Peyer's patch (tissue), 4 donors: ENCODE measurements around the gene IL10RB. TPM values are rescaled to one million over a fixed set of nuclear protein-coding genes. Genes with fewer than 3 reads are reported as not detected.

Source experiments
- DNase-seq, 3 donors: peaks; one replicate each; pipeline ENCODE4 v3.0.0-alpha.2; 2017 to 2019
- H3K27ac ChIP-seq, 4 donors: fragments of 200-600 bp; sonication (generic); one replicate each; pipeline ENCODE4 v1.5.1; 2016 to 2019
- H3K27me3 ChIP-seq, 2 donors: fragments of 200-600 bp; sonication (generic); one replicate each; pipeline ENCODE4 v1.5.1; 2019
- H3K36me3 ChIP-seq, 3 donors: fragments of 200-600 bp; sonication (generic); one replicate each; pipeline ENCODE4 v1.5.1; 2016 to 2019
- H3K4me1 ChIP-seq, 4 donors: fragments of 200-600 bp; sonication (generic); one replicate each; pipeline ENCODE4 v1.5.1; 2016 to 2019
- H3K4me3 ChIP-seq, 4 donors: fragments of 200-600 bp; sonication (generic); 1 replicate in 3 of 4; 2 replicates in 1 of 4; pipeline ENCODE4 v1.5.1; 2016 to 2019; ENCODE audit warnings: mild to moderate bottlenecking in 1 of 4
- H3K9me3 ChIP-seq, 4 donors: fragments of 200-600 bp; sonication (generic); one replicate each; pipeline ENCODE4 v1.5.1; 2016 to 2019; ENCODE audit warnings: mild to moderate bottlenecking in 1 of 4
- CTCF ChIP-seq, 6 experiments: fragments of 450-650 bp in 4 of 6; fragments of 200-600 bp in 2 of 6; sonication (generic) in 1 of 6; IDR thresholded peaks; one replicate each; pipeline ENCODE4 v1.5.1; 2017 to 2019; ENCODE audit warnings: antibody characterized with exemption in 6 of 6, mild to moderate bottlenecking in 3 of 6, moderate library complexity in 1 of 6
- POLR2A ChIP-seq, 2 donors: fragments of 450-650 bp; IDR thresholded peaks; one replicate each; pipeline ENCODE4 v1.5.1; 2017; ENCODE audit warnings: antibody characterized with exemption in 2 of 2, mild to moderate bottlenecking in 2 of 2, moderate library complexity in 2 of 2
- total RNA-seq, 4 donors: library from RNA; depleted of rRNA; stranded (reverse); fragments of >200 nt; gene quantifications; one replicate each; pipeline ENCODE4 v1.1.0, GENCODE V29; 2016

IL10RB gene
- total RNA-seq, 4 donors from 2014 or later: 6.6 to 95.6 (median 74.0) TPM

DNA sequence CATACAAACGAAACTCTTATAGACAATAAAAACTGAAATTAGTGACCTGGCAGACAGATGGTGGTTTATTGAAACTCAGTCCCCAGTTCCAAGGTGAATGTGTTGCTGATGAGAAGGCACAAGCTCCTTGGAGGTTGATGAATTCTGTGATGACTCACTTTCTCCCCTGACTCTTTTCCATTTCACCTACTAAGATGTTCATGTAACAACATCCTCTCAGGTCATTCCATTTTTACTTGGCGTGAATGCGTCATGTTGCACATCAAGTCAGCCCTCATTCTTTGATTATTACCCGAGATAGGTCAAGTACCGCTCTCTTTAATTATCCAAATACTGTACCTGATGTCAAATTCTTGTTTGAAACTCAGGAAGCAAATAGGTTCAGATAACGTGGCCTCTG is 10.1 kb upstream of the IL10RB start:
- Histone ChIP-seq H3K4me1 (peaks cover 0 to 6% (median 0%) of the 10 kb centered on the region in 4 donors), H3K9me3 (no peaks in the 10 kb centered on the region), H3K4me3 (no peak overlapping the region), H3K27ac (no peak overlapping the region), H3K36me3 (peaks cover 0 to 80% (median 0%) of the 10 kb centered on the region in 3 donors), H3K27me3 (no peaks in the 10 kb centered on the region)
- TF ChIP-seq POLR2A (IDR thresholded peaks at IDR 0.05): no peak
- no peak for TF ChIP-seq CTCF (IDR thresholded peaks at IDR 0.05)
- no peak for DNase-seq

DNA sequence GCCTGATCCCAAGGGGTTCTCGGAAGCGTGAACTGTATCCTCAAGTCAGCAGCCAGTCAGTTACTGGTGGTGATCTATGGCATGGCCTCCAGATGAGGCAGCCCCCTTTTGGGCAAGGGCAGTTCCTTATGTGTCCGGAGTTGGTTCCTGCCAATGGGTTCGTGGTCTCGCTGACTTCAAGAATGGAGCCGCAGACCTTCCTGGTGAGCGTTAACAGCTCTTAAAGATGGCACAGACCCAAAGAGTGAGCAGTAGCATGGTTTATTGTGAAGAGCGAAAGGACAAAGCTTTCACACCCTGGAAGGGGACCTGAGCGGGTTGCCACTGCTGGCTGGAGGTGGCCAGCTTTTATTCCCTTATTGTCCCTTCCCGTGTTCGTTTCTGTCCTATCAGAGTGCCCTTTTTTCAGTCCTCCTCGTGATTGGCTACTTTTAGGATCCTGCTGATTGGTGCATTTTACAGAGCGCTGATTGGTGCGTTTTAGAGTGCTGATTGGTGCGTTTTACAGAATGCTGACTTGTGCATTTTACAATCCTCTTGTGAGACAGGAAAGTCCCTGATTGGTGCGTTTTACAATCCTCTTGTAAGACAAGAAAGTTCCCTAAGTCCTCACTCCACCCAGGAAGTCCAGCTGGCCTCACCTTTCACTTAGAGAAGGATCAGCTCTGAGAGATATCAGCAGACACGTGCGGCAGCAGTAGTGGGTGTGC is 8.9 kb upstream of the IL10RB start:
- Histone ChIP-seq H3K27me3 (no peaks in the 10 kb centered on the region), H3K4me3 (no peak overlapping the region), H3K27ac (no peak overlapping the region), H3K9me3 (no peaks in the 10 kb centered on the region), H3K4me1 (peaks cover 0 to 6% (median 2%) of the 10 kb centered on the region in 4 donors), H3K36me3 (peaks cover 0 to 68% (median 0%) of the 10 kb centered on the region in 3 donors)
- DNase-seq: no peak
- TF ChIP-seq POLR2A (IDR thresholded peaks at IDR 0.05) (no peak), CTCF (IDR thresholded peaks at IDR 0.05) (no peak)

GRCh38 chr21:33258475-33258874 is 7.7 kb upstream of the IL10RB start:
- Histone ChIP-seq H3K36me3 (peaks cover 0 to 60% (median 0%) of the 10 kb centered on the region in 3 donors), H3K27me3 (no peaks in the 10 kb centered on the region), H3K4me3 (no peak overlapping the region), H3K9me3 (no peaks in the 10 kb centered on the region), H3K27ac (no peak overlapping the region), H3K4me1 (peaks cover 0 to 6% (median 2%) of the 10 kb centered on the region in 4 donors)
- TF ChIP-seq CTCF (IDR thresholded peaks at IDR 0.05) (no peak), POLR2A (IDR thresholded peaks at IDR 0.05) (no peak)
- no peak for DNase-seq

DNA sequence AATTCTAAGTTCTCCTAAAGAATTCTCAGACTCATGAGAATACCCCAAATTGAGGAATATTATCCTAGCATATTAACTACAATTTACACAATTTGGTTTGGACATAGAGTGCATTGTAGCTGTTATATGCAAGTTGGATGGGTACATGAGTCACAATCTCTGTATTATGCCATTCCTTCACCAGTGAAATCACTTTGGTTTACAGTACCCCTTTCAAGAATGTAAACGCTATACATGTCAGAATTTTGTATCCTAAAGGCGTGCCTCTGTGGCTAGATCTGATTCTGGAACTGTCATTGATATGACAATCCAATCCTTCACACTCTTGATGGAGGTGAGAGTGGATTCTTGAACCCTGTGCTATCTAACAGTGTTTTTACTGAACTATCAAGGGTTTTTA is 6.7 kb upstream of the IL10RB start:
- Histone ChIP-seq H3K27ac (no peak overlapping the region), H3K4me3 (no peak overlapping the region), H3K4me1 (peaks cover 0 to 6% (median 2%) of the 10 kb centered on the region in 4 donors), H3K9me3 (no peaks in the 10 kb centered on the region), H3K36me3 (peaks cover 0 to 51% (median 0%) of the 10 kb centered on the region in 3 donors), H3K27me3 (no peaks in the 10 kb centered on the region)
- TF ChIP-seq POLR2A (IDR thresholded peaks at IDR 0.05): no peak
- TF ChIP-seq CTCF (IDR thresholded peaks at IDR 0.05): no peak
- no peak for DNase-seq

- no peak for TF ChIP-seq CTCF (IDR thresholded peaks at IDR 0.05)
- no peak for TF ChIP-seq POLR2A (IDR thresholded peaks at IDR 0.05)
- Histone ChIP-seq H3K9me3 (no peaks in the 10 kb centered on the region), H3K4me3 (no peak overlapping the region), H3K27ac (peak overlapping the region in 1 of 4 donors; percentile 31), H3K36me3 (peaks cover 0 to 46% (median 0%) of the 10 kb centered on the region in 3 donors), H3K27me3 (no peaks in the 10 kb centered on the region), H3K4me1 (peaks cover 0 to 7% (median 2%) of the 10 kb centered on the region in 4 donors)
- DNase-seq: peak in 1 of 3 donors; percentile 52
Measured at GRCh38 chr21:33259995-33260394, 6.2 kb upstream of the IL10RB start.
